ENCODE data around the gene CNTN5. TPM values are rescaled to one million over a fixed set of nuclear protein-coding genes. Genes with fewer than 3 reads are reported as not detected.

CNTN5 gene
- total and polyA plus RNA-seq, 2 donors (not counting 1 experiment from before 2014, with no cell fraction given): not detected

DNA sequence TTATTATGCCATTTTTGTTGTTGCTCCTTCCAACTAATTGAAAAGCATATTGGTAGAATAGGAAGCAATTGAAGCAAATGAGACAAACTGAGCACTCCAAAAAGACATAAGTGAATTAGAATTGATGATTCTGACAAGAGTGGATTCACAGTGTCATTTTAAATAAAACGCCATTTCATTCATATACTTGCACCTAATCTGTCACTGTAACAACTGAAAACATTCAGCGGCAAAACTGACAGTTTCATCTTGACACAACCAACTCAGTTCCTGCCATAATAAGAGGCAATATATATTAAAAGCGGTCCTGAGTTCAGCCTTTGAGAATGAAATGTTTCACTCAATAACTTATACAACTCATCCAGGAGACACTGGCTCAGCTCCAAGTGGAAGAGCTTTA is 306.8 kb downstream of the CNTN5 start:
- whole genome bisulfite sequencing (ENCODE audit: insufficient coverage): no CpG with 5 or more reads among the region's 3 CpGs
- no peak for ATAC-seq (ENCODE audit: low read depth)
- H3K4me1 ChIP-seq (ENCODE audit: control insufficient read depth in 2 of 2, insufficient read depth in 2 of 2, low read length in 2 of 2): no peaks in the 10 kb centered on the region

DNA sequence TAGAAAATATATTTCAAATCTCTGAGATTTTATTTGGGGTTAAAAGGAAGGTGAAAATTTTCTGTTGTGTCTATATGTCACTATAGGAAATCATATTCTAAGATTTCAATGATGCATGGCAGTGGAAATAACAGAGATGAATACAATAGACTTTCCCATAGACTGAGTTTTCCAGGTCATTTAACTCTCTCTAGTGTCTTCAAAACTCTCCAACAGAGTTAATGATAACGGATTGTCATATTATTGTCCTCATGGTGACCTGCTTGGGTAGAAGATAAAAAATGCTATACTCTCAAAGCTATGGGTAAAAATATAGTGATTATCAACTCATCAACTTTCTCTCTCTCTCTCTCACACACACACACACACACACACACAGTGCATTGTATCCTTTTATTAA is 312.9 kb downstream of the CNTN5 start:
- ChIA-PET POLR2A (no interaction called here), CTCF (no interaction called here)
- intact Hi-C loops (cut with micrococcal nuclease): no loop called here
- Histone ChIP-seq H3K4me2 (replicated peaks; ENCODE audit: low read depth, low read length, poor library complexity, severe bottlenecking) (no peak overlapping the region), H2AFZ (ENCODE audit: insufficient read depth, low read depth, low read length, poor library complexity, severe bottlenecking) (no peak overlapping the region), H3K4me1 (ENCODE audit: control insufficient read depth in 2 of 2, insufficient read depth in 2 of 2, low read length in 2 of 2) (no peaks in the 10 kb centered on the region), H3K27ac (ENCODE audit: low read length in 2 of 2) (no peak overlapping the region), H3K4me3 (ENCODE audit: control extremely low read depth in 1 of 5, extremely low read depth in 1 of 5, insufficient read depth in 1 of 5, low read depth in 2 of 5, low read length in 4 of 5) (no peak overlapping the region), H4K20me1 (ENCODE audit: control insufficient read depth, insufficient read depth, low read length, poor library complexity, severe bottlenecking) (no peaks in the 10 kb centered on the region), H3K27me3 (replicated peaks in 1 of 4; ENCODE audit: control extremely low read depth in 1 of 4, control insufficient read depth in 3 of 4, insufficient read depth in 4 of 4, low read length in 3 of 4) (no peaks in the 10 kb centered on the region), H3K79me2 (ENCODE audit: control insufficient read depth, insufficient read depth, low read length) (no peaks in the 10 kb centered on the region), H3K9ac (ENCODE audit: low read length) (no peak overlapping the region), H3K36me3 (replicated peaks in 1 of 2; ENCODE audit: control extremely low read depth in 1 of 2, control insufficient read depth in 1 of 2, extremely low read depth in 1 of 2, insufficient read depth in 2 of 2, low read length in 1 of 2) (no peaks in the 10 kb centered on the region), H3K9me3 (ENCODE audit: control extremely low read depth in 1 of 3, control insufficient read depth in 2 of 3, insufficient read depth in 1 of 3, low read length in 2 of 3) (no peaks in the 10 kb centered on the region)
- no CpG with 5 or more reads among the region's 1 CpG for WGBS (ENCODE audit: insufficient coverage)
- Mint-ChIP-seq H3K27me3 (no peaks in the 10 kb centered on the region), H3K4me3 (no peak overlapping the region), H3K9me3 (ENCODE audit: insufficient read depth) (no peaks in the 10 kb centered on the region), H3K27ac (no peak overlapping the region), H3K4me1 (no peaks in the 10 kb centered on the region)
- TF ChIP-seq, protein P1, sequence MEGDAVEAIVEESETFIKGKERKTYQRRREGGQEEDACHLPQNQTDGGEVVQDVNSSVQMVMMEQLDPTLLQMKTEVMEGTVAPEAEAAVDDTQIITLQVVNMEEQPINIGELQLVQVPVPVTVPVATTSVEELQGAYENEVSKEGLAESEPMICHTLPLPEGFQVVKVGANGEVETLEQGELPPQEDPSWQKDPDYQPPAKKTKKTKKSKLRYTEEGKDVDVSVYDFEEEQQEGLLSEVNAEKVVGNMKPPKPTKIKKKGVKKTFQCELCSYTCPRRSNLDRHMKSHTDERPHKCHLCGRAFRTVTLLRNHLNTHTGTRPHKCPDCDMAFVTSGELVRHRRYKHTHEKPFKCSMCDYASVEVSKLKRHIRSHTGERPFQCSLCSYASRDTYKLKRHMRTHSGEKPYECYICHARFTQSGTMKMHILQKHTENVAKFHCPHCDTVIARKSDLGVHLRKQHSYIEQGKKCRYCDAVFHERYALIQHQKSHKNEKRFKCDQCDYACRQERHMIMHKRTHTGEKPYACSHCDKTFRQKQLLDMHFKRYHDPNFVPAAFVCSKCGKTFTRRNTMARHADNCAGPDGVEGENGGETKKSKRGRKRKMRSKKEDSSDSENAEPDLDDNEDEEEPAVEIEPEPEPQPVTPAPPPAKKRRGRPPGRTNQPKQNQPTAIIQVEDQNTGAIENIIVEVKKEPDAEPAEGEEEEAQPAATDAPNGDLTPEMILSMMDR (IDR thresholded peaks at IDR 0.05): no peak
- TF ChIP-seq EZH2 (IDR thresholded peaks at IDR 0.05; ENCODE audit: borderline replicate concordance, insufficient read depth, low read depth, low read length, poor library complexity, severe bottlenecking): no peak
- ATAC-seq (ENCODE audit: low read depth) (no peak), DNase-seq (no peak)

More for the DNA sequence above, 306.8 kb downstream of the CNTN5 start:
- Histone ChIP-seq H3K27me3 (replicated peaks in 1 of 4; ENCODE audit: control extremely low read depth in 1 of 4, control insufficient read depth in 3 of 4, insufficient read depth in 4 of 4, low read length in 3 of 4) (no peaks in the 10 kb centered on the region), H2AFZ (ENCODE audit: insufficient read depth, low read depth, low read length, poor library complexity, severe bottlenecking) (no peak overlapping the region), H3K9me3 (ENCODE audit: control extremely low read depth in 1 of 3, control insufficient read depth in 2 of 3, insufficient read depth in 1 of 3, low read length in 2 of 3) (no peaks in the 10 kb centered on the region), H3K4me2 (replicated peaks; ENCODE audit: low read depth, low read length, poor library complexity, severe bottlenecking) (no peak overlapping the region), H3K27ac (ENCODE audit: low read length in 2 of 2) (no peak overlapping the region), H3K36me3 (replicated peaks in 1 of 2; ENCODE audit: control extremely low read depth in 1 of 2, control insufficient read depth in 1 of 2, extremely low read depth in 1 of 2, insufficient read depth in 2 of 2, low read length in 1 of 2) (no peaks in the 10 kb centered on the region), H4K20me1 (ENCODE audit: control insufficient read depth, insufficient read depth, low read length, poor library complexity, severe bottlenecking) (no peaks in the 10 kb centered on the region), H3K4me3 (ENCODE audit: control extremely low read depth in 1 of 5, extremely low read depth in 1 of 5, insufficient read depth in 1 of 5, low read depth in 2 of 5, low read length in 4 of 5) (no peak overlapping the region), H3K79me2 (ENCODE audit: control insufficient read depth, insufficient read depth, low read length) (no peaks in the 10 kb centered on the region), H3K9ac (ENCODE audit: low read length) (no peak overlapping the region)
- H3K4me3 Mint-ChIP-seq: no peak overlapping the region
- H3K4me1 Mint-ChIP-seq: no peaks in the 10 kb centered on the region
- intact Hi-C loops (cut with micrococcal nuclease): no loop called here
- TF ChIP-seq EZH2 (IDR thresholded peaks at IDR 0.05; ENCODE audit: borderline replicate concordance, insufficient read depth, low read depth, low read length, poor library complexity, severe bottlenecking): no peak
- TF ChIP-seq, protein P1 (IDR thresholded peaks at IDR 0.05): no peak
- H3K27me3 Mint-ChIP-seq: no peaks in the 10 kb centered on the region
- ChIA-PET POLR2A (no interaction called here), CTCF (no interaction called here)
- no peak for DNase-seq
- no peak overlapping the region for H3K27ac Mint-ChIP-seq
- H3K9me3 Mint-ChIP-seq (ENCODE audit: insufficient read depth): no peaks in the 10 kb centered on the region

Data from B cell (primary cell).